Inflammatory macrophage treated with lipopolysaccharide for 1 hour (primary cell): Measurements from ENCODE around the gene LTO1.
"Not testable (repeated sequence)": the region's sequence is repeated elsewhere in the genome, so short reads cannot be mapped to it uniquely, and the experiment has no call there.

Experiments used
- DNase-seq, 2 donors: peaks; one replicate each; pipeline ENCODE4 v3.0.0-alpha.2; 2020 to 2022

Gene LTO1

GRCh38 chr11:69630017-69630416, 45.1 kb downstream of the LTO1 start:
- DNase-seq = no peak

DNA sequence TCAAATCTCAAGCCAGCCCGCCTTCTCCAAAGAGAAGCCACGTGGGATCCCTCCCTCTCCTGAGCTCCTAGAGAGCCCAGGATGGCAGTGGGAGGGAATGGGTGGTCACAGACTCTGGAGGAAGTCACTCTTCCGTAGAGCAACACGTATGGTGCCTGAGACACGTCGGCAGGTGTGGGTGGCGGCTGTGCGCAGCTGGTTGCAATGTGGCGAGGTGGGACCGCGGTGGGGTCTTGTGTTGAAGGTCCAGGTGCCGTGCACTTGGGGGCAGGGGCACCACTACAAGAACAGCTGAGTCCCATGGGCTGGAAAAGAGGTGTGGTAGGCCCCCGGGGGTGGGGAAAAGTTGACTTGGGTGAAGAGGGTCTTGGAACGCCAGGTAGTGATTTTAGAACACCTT, 47.6 kb downstream of the LTO1 start:
- DNase-seq = no peak

- DNase-seq = no peak
Observed at GRCh38 chr11:69625476-69625875, 49.7 kb downstream of the LTO1 start.

GRCh38 chr11:69624293-69624692, 50.9 kb downstream of the LTO1 start:
- DNase-seq = no peak

DNA sequence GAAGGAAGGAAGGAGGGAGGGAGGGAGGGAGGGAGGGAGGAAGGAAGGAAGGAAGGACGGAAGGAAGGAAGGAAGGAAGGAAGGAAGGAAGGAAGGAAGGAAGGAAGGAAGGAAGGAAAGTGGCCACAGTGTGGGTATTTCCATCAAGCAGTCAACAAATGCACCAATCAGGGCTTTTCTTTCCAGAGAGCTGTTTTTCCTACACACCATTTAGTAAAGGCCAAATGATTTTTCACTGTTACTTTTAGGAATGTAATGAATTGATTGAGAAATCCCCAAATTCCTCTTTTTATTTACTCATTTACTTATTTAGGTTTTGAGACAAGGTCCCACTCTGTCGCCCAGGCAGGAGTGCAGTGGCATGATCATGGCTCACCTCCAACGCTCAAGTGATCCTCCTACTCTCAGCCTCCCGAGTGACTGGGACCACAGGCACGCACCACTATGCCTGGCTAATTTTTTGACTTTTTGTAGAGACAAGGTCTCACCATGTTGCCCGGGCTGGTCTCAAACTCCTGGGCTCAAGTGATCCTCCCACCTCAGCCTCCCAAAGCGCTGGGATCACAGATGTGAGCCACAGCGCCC, 53.0 kb downstream of the LTO1 start:
- not testable (repeated sequence) for DNase-seq

GRCh38 chr11:69620683-69621290, 54.4 kb downstream of the LTO1 start:
- no peak for DNase-seq

GRCh38 chr11:69618237-69618636, 56.9 kb downstream of the LTO1 start:
- DNase-seq = no peak

DNA sequence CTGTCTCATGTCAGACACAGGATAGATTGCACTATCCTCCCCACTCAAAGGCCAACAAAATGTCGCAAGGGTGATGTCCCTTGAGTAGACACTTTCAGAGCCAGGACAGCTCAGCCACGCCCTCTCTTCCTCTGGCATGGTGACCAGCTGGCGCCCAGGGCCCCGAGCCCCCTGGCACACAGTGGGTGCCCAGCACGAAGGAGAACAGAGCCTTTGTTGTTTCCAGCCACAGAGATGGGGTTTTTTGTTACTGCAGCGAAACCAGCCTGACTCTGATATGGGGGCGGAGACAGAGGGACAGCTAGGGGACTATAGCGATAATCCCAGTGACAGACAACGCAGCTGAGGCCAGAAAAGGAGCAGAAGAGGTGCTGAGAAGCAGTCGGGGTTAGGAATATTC, 57.5 kb downstream of the LTO1 start:
- DNase-seq = no peak

- DNase-seq = no peak
Observed at GRCh38 chr11:69617220-69617619, 57.9 kb downstream of the LTO1 start.
